Smooth muscle cell (in vitro differentiated cells): Measurements from ENCODE around the gene LDHAL6B. TPM values are rescaled to one million over a fixed set of nuclear protein-coding genes. Genes with fewer than 3 reads are reported as not detected.

Experiments used
- DNase-seq: peaks from one replicate; lab custom pipeline; 2025; ENCODE audit not compliant: unreplicated experiment; lab: John Stamatoyannopoulos, UW
- H2AFZ ChIP-seq: fragments of 200-600 bp; sonication (generic); 2 replicates; pipeline ENCODE4 v1.6.0; 2016; ENCODE audit warnings: antibody characterized with exemption, low read depth, mild to moderate bottlenecking
- H3F3A ChIP-seq: fragments of 200-600 bp; sonication (generic); 2 replicates; pipeline ENCODE4 v1.6.0; 2017; ENCODE audit warnings: antibody characterized with exemption, low read depth
- H3K27ac ChIP-seq: fragments of 200-600 bp; sonication (generic); 2 replicates; pipeline ENCODE4 v1.5.1; 2016; ENCODE audit warnings: low read depth, mild to moderate bottlenecking
- H3K27me3 ChIP-seq: fragments of 200-600 bp; sonication (generic); 2 replicates; pipeline ENCODE4 v1.6.1; 2016; ENCODE audit warnings: low read depth, mild to moderate bottlenecking
- H3K36me3 ChIP-seq: fragments of 200-600 bp; sonication (generic); 2 replicates; pipeline ENCODE4 v1.5.1; 2016; ENCODE audit warnings: low read depth
- H3K4me1 ChIP-seq: fragments of 200-600 bp; sonication (generic); 2 replicates; pipeline ENCODE4 v1.5.1; 2016; ENCODE audit warnings: low read depth
- H3K4me2 ChIP-seq: fragments of 200-600 bp; sonication (generic); 2 replicates; pipeline ENCODE4 v1.6.0; 2016; ENCODE audit warnings: mild to moderate bottlenecking
- H3K4me3 ChIP-seq: fragments of 200-600 bp; sonication (generic); 2 replicates; pipeline ENCODE4 v1.5.1; 2016; ENCODE audit warnings: mild to moderate bottlenecking
- H3K79me2 ChIP-seq: fragments of 200-600 bp; sonication (generic); 2 replicates; pipeline ENCODE4 v1.6.0; 2016; ENCODE audit warnings: low read depth, mild to moderate bottlenecking
- H3K9ac ChIP-seq: fragments of 200-600 bp; sonication (generic); 2 replicates; pipeline ENCODE4 v1.6.0; 2016; ENCODE audit warnings: low read depth
- H3K9me3 ChIP-seq: fragments of 200-600 bp; sonication (generic); replicated peaks from 2 replicates; pipeline ENCODE4 v1.5.1; 2016; ENCODE audit warnings: low read depth
- H4K20me1 ChIP-seq: fragments of 200-600 bp; sonication (generic); 2 replicates; pipeline ENCODE4 v1.6.0; 2016; ENCODE audit warnings: low read depth
- WGBS: methylation state at CpG from one replicate; pipeline ENCODE4 v1.1.7; 2016; ENCODE audit warnings: low lambda C conversion rate; 5-methylcytosine and 5-hydroxymethylcytosine counted together
- polyA plus RNA-seq: library from polyadenylated mRNA; unstranded; fragments of >200 nt; fragmentation: Nextera tagmentation; extraction: Ambion mirVana; gene quantifications from 2 replicates; pipeline ENCODE4 v1.2.1, GENCODE V29; 2016
- total RNA-seq: library from RNA; depleted of rRNA; stranded (reverse); fragments of >200 nt; gene quantifications from 2 replicates; pipeline ENCODE4 v1.2.3, GENCODE V29; 2014
- TF ChIP-seq, protein P1 (sequence below): fragments of 200-600 bp; sonication (generic); IDR thresholded peaks from 2 replicates; pipeline ENCODE4 v1.5.1; 2017; ENCODE audit warnings: borderline replicate concordance, mild to moderate bottlenecking, antibody characterized with exemption; ENCODE audit not compliant: insufficient read depth, poor library complexity, severe bottlenecking

LDHAL6B gene
- total and polyA plus RNA-seq, 2 experiments from 2014 or later = not detected

DNA sequence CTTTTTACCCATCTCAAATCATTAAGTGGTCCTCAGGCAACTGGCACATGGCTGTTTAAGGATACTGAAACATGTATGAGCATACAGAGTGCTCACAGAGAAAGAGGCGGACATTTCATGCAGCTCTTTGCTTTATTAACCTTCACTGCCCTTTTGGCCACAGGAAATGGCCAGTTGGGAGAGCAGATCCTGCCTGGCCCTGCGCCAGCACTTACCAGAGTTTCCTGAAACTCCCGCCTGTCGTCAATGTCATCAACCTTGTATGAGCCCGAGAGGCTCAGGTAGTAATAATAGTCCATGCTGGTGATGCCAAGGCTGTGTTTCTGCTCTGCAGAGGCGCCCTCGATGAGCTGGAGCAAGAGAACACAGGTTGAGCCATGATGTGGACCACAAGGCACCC, 17.8 kb downstream of the LDHAL6B start:
- 98% methylated on average over 7 of the region's 7 CpGs for WGBS
- Histone ChIP-seq H3K4me3 (no peak overlapping the region), H3K27ac (no peak overlapping the region), H3K36me3 (no peaks in the 10 kb centered on the region), H3K4me1 (peaks cover 8% of the 10 kb centered on the region), H3K9me3 (no peaks in the 10 kb centered on the region), H2AFZ (no peak overlapping the region), H3F3A (no peaks in the 10 kb centered on the region), H3K9ac (no peak overlapping the region), H3K4me2 (no peak overlapping the region), H3K79me2 (no peaks in the 10 kb centered on the region), H3K27me3 (no peaks in the 10 kb centered on the region), H4K20me1 (no peaks in the 10 kb centered on the region)
- TF ChIP-seq, protein P1, sequence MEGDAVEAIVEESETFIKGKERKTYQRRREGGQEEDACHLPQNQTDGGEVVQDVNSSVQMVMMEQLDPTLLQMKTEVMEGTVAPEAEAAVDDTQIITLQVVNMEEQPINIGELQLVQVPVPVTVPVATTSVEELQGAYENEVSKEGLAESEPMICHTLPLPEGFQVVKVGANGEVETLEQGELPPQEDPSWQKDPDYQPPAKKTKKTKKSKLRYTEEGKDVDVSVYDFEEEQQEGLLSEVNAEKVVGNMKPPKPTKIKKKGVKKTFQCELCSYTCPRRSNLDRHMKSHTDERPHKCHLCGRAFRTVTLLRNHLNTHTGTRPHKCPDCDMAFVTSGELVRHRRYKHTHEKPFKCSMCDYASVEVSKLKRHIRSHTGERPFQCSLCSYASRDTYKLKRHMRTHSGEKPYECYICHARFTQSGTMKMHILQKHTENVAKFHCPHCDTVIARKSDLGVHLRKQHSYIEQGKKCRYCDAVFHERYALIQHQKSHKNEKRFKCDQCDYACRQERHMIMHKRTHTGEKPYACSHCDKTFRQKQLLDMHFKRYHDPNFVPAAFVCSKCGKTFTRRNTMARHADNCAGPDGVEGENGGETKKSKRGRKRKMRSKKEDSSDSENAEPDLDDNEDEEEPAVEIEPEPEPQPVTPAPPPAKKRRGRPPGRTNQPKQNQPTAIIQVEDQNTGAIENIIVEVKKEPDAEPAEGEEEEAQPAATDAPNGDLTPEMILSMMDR = no peak
- DNase-seq = no peak

DNA sequence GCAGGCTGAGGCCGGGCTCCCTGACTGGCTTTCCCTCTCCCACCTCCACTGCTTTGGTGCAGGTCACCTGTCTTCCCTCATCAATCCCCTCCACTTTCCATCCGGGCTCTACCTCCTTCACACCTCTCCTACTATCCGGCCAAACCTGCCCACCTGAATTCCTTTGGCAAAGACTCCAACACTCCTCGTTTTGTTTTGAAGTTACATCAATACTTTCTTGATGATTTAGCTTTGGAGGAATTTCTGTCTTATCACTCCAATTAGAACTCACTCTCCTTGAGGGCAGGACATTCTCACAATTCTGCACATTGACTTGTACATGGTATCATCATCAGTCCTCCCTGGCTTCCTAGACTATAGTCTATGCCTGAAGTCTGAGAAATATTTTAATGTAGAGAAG, 20.4 kb downstream of the LDHAL6B start:
- Histone ChIP-seq H3K79me2 (no peaks in the 10 kb centered on the region), H3K9me3 (no peaks in the 10 kb centered on the region), H3F3A (no peaks in the 10 kb centered on the region), H3K36me3 (no peaks in the 10 kb centered on the region), H3K4me1 (peaks cover 5% of the 10 kb centered on the region), H3K9ac (no peak overlapping the region), H3K27me3 (no peaks in the 10 kb centered on the region), H4K20me1 (no peaks in the 10 kb centered on the region), H2AFZ (no peak overlapping the region), H3K4me3 (no peak overlapping the region), H3K27ac (no peak overlapping the region), H3K4me2 (no peak overlapping the region)
- no peak for DNase-seq
- WGBS = 79% methylated on average over 4 of the region's 4 CpGs
- TF ChIP-seq, protein P1 = no peak

DNA sequence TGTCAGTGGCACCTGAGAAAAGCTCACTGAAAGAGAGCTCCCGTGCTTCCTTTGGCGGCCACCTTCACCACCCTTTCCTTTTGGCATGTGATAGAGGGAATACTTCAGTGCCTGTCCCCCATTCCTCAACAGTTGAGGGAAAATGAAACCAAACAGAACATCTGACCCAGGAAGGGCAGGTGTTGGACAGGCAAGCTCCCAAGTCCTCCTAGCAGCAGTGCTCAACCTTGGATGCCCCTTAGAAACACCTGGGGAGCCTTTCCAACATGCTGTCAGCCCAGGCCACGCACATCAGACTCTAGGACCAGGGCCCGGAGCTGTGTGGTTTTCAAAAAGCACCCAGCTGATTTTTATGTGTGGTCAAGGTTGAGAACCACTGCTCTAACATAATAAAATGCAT, 22.4 kb downstream of the LDHAL6B start:
- no peak overlapping the region for H2AFZ ChIP-seq
- H3K27ac ChIP-seq = no peak overlapping the region
- 90% methylated on average over 4 of the region's 4 CpGs for WGBS
- H3K79me2 ChIP-seq = no peaks in the 10 kb centered on the region
- H3K36me3 ChIP-seq = no peaks in the 10 kb centered on the region
- H4K20me1 ChIP-seq = no peaks in the 10 kb centered on the region
- no peaks in the 10 kb centered on the region for H3K9me3 ChIP-seq
- H3K4me2 ChIP-seq = no peak overlapping the region
- H3F3A ChIP-seq = no peaks in the 10 kb centered on the region
- TF ChIP-seq, protein P1 = no peak
- no peak for DNase-seq
- H3K4me3 ChIP-seq = no peak overlapping the region
- H3K9ac ChIP-seq = no peak overlapping the region
- H3K4me1 ChIP-seq = no peaks in the 10 kb centered on the region
- H3K27me3 ChIP-seq = no peaks in the 10 kb centered on the region

DNA sequence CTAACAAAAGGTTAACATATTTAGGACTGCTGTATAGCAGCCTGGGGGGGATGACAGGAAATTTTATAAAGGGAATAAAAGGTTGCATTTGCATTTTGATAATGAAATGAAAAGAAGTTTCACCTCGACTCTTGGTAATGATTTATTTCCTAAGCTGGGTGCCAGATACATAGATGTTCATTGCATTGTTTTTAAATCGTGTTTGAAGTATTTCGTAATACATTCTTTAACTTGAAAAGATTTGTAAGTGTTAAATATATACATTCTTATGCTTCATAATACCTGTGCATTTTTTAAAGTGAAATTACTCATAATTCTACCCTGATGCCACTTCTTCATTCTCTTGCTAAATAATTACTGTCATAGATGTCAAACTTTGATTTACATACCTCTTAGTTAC, 22.8 kb downstream of the LDHAL6B start:
- Histone ChIP-seq H3K4me1 (no peaks in the 10 kb centered on the region), H3K4me3 (no peak overlapping the region), H3K27me3 (no peaks in the 10 kb centered on the region), H3F3A (no peaks in the 10 kb centered on the region), H3K9me3 (no peaks in the 10 kb centered on the region), H4K20me1 (no peaks in the 10 kb centered on the region), H3K4me2 (no peak overlapping the region), H3K79me2 (no peaks in the 10 kb centered on the region), H3K27ac (no peak overlapping the region), H3K36me3 (no peaks in the 10 kb centered on the region), H2AFZ (no peak overlapping the region), H3K9ac (no peak overlapping the region)
- DNase-seq = no peak
- TF ChIP-seq, protein P1 = no peak
- WGBS = 95% methylated on average over 3 of the region's 3 CpGs
